Activated CD4-positive, alpha-beta T cell treated with anti-CD3 and anti-CD28 coated beads for 24 hours (primary cell): ENCODE measurements around the gene KCNK2.

Experiments used
- DNase-seq, 2 donors: peaks; one replicate each; pipeline ENCODE4 v3.0.0-alpha.2; 2020; ENCODE audit warnings: low read depth in 2 of 2

KCNK2 gene

DNA sequence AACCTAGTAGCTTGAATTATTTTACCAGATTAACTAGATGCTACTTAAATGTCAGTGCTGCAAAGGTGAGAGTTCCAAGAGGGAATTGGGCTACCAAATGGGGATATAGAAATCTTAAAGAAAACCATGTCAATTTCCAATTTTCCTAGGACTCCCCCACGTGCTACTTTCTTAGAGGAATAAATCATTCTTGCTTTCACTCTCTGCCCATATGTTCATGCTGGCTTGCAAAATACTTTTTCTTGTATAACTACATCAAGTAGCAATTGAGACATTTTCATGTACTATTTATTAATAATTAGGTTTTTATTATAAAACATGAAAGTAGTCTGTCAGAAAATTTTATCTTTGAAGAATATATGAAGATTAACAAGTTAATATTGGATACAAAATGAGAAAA lies 11.8 kb downstream of the KCNK2 start:
- DNase-seq = no peak

DNA sequence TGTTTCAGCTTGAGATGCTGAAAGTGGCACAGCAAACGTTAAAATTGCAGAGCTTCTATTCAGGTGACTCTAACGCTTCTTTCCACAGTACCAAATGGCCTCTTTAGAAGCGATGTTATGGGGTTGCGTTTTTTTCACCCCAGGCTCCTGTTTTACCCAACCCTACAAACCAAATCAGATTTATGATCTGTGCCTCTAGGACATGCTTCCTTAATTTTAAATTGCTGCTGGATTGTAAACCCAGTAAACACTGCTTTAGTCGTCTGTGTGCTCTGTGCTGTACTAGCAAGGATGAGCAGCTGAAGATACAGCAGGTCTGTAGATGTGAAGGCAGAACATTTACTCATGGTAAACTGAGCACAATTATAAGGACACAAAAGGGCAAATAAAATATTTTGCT lies 13.0 kb downstream of the KCNK2 start:
- DNase-seq = no peak

DNA sequence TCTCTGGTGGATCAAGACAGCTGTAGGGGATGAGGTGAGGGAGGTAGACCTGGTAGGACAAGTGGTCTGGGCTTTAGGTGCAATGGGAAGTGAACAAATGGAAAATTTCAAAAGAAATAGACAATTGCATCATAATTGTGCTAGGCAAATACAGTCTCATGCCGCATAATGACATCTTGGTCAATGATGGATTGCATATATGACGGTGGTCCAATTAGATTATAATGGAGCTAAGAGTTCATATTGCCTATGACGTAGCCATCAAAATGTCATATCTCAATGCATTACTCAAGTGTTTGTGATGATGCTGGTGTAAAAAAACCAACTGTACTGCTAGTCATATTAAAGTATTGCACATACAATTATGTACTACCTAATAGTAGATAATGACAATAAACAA lies 19.0 kb downstream of the KCNK2 start:
- no peak for DNase-seq

DNA sequence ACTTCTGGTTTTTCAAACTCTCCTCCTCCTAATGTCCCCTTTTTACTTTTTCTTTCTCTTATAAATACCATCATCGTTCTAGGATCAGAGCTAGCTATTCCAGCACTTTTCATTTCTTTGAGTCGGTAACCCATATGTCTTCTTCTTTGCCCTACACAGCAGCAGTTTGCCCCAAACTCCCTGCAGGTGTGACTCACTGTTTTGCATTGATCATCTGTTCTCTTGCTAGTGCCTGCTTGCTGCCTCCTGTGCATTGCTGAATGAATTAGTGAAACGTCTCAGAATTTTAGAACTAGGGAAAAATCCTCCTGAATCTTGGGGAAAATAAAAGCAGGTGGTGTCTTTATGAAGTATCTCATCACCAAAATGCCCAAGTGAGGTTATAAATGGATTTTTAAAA lies 21.7 kb downstream of the KCNK2 start:
- no peak for DNase-seq

DNA sequence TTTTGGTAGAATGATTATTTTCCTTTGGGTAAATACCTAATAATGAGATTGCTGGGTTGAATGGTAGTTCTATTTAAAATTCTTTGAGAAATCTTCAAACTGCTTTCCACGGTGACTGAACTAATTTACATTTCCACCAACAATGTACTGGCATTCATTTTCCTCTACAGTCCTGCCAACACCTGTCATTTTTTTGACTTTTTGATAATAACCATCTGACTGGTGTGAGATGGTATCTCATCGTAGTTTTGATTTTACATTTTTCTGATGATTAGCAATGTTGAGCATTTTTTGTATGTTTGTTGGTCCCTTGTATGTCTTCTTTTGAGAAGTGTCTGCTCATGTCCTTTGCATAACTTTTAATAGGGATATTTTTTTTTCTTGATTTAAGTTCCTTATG lies 23.5 kb downstream of the KCNK2 start:
- DNase-seq = no peak

DNA sequence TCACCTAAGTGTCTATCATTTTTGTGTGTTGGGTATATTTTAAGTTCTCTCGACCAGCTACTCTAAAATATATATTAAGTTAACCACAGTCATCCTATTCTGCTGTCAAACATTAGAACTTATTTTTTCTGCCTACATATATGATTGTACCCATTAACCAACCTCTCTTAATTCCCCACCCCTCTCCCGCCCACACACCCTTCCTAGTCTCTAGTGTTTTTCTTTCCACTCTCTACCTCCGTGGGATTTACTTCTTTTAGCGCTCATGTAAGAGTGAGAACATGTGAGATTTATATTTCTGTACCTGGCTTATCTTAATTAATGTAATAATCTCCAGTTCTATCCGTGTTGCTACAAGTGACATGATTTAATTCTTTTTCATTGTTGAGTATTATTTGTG lies 26.6 kb downstream of the KCNK2 start:
- DNase-seq = no peak

DNA sequence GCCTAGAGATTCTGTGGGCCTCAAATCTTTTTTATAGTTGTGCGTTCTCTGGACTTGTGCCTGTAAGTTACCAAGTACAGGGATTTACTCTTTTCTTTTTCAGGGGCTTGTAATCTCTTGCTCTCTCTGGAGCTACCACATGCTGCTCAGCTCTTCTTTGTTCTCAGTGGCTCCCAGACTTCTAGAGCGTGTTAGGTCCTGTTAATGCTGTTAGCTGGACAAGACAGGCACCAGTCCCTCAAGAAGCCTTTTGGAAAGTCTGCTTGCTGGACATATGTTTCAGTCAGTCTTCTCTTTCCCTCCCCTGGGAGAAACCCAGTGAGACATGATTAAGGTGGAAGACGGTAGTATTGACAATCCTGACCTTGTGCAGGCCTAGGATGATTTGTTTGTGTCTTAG lies 29.4 kb downstream of the KCNK2 start:
- DNase-seq = no peak

DNA sequence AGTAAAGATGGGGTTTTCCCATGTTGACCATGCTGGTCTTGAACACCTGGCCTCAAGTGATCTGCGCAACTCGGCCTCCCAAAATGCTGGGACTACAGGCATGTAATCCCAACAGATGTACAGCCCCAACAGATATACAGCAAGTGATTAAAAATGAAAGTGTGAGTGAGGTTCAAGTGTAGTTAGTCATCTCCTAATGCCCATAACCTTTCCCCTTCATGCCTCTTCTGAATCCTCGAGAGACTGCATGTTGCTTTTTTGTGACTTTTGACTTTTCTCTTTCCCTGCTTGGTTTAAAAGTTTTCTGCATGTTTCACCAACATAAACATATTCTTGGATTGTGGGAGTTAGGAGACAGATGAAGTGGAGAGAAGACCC lies 31.2 kb downstream of the KCNK2 start:
- no peak for DNase-seq

DNA sequence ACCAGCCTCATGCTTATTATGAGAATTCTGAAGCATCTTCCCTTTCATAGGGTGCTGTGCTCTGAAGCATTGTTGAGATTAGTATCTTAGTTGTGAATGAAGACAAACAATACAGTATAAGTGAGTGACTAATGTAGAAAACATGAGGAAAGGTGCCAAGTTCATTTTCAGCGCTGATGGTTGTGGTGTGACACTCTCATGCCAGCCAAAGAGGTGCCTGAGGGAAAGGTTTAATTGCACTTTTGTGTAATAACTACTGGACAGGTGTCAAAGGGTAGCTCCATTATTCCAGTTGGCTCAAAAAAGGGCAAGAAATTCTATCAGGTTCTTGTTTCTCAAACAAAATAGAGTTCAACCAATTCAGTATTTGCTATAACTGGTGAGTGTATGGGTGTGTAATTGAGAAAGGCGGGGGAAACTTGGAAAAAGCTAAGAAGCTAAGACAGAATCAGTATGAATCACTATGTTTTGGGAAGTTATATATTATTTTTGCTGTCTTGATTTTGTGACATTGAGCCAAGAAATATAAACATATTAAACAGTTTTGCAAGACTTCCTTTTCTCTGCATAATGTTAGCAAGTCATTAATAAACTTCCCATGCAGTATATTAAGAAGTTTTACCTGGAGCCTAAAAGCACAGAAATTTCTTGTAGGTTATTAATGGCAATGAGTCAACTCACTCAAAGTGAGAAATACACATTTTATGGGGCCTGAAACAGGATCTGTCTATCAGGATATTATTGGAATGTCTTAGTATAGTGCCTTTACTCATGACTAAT lies 31.8 kb downstream of the KCNK2 start:
- no peak for DNase-seq

DNA sequence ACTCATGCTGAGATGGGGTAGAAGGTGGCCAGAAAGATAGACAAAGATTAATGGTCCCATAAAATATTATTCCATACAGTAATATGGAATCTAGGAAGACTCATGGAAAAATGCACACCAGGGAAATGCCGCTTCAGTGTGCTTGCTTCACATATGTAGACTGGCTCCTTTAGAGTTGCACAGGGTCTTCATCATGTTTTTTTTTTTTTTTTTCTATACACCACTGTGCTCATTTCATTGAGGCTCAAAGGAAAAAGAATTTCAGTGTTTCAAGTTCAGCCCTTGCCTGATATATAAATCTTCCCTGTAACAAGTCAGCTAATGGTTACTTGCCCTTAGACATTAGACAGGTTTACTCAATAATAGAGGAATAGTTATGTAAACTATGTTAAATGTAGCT lies 33.2 kb downstream of the KCNK2 start:
- no peak for DNase-seq

DNA sequence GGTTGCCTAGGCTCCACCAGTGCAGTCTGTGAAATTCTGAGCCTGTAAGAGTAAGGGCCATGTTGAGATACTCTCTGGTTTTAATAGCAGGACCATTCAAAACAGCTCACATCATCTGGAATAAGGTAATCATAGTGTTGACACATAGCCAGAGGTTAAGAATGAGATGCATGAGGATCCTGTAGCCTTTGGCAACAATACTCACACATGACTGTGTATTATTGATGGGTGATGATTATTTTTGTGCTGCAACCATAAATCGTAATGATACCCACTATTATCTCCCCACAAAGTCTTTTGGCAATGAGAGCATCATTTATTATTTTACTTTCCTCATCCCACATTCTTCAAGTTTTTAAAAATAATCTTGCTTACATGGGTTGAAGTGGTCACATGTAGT lies 35.5 kb downstream of the KCNK2 start:
- DNase-seq = no peak

DNA sequence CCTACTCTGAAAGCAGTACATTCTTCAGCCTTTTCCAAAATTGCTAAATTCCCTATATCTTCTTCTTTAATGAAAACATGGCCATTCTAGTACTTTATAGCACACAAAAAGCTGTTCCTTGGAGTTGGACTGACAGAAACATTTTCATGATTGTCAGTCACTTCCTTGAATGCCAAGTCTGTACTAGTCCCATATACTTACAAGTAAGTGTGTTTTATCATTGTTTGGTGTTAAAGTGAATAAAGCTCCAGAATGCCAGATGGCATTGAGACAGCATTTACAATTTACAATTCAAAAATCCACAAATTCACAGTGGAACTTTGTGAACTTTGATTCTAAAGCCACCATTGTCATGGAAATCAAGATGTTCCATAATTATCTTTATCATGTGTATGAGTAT lies 36.5 kb downstream of the KCNK2 start:
- DNase-seq = no peak

DNA sequence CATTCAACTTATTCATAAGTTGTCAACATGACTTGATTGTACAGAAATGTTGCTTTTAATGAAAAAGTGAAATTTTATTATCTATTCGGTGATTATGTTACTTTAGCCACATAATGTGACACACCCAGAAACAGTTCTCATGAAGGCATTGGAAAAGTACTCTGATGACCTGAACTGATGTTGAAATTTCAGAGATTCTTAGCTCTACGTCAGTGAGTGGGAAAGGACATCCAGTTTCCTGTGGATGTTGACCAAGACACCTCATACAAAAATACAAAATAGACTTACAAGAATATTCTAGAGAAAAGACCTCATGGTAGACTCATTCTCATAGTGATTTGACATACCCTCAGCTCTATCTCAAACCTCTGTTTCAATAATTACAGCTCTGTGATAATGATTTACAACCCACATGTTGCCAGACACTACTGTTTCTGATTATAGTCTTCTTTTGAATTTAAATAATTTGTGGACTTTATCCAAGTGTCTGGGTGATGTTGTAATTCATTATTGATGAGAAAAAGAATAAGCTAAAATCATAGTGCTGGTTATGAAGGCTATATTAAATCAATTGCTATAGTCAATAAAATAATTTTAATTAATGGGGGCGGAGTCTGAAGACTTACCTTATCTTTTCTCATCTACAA lies 37.3 kb downstream of the KCNK2 start:
- no peak for DNase-seq

DNA sequence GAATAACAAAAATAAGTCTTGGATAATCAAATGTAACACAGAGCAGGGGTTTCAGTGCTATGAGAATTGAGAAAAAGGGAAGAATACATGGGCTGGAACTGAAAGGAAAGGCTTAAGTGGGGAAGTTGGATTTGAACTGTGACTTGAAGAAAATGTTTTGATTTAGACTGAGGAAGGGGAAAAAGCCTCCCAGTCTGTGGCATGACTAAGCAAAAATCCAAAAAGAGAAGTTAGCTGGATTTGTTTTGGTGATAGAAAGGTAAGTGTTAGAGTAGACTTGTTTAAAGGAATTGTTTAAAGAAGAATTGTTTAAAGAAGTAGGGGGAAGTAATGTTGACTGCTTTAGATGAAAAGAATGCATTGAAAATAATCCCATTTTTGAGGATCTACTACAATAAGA lies 46.0 kb downstream of the KCNK2 start:
- no peak for DNase-seq

DNA sequence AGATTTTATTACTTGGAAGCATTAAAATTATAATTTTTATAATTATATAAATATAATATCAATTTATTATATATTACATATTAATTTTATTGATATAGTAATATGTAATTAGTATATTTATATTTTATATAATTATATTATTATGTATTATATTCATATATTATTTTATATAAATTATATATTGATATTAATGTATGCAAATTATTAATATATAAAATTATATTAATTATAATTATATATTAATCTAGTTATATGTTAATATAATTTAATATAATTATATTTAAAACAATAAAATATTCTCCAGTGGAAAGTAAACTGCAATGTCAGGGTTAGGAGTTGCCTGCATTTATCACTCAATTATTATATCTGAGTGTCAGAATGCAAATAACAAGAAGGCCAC lies 48.8 kb downstream of the KCNK2 start:
- no peak for DNase-seq

DNA sequence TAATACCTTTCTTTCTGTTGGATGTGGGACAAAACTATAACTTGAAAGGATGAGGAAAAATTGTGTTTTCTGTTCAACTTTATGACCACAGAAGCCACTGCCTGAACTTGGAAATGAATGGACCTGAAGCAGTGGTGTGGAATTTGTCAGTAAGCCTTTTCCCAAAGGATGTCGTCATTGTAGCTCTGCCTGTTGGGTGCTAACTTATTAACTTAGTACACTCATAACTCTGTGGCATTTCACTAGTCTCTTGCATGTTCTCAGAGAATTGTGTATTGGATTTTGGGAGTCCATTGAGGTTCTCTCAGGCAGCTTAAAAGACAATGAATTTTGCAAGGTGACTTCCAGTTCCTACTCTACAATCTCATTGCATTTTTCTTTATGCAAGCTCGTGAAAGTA lies 49.6 kb downstream of the KCNK2 start:
- DNase-seq = no peak

DNA sequence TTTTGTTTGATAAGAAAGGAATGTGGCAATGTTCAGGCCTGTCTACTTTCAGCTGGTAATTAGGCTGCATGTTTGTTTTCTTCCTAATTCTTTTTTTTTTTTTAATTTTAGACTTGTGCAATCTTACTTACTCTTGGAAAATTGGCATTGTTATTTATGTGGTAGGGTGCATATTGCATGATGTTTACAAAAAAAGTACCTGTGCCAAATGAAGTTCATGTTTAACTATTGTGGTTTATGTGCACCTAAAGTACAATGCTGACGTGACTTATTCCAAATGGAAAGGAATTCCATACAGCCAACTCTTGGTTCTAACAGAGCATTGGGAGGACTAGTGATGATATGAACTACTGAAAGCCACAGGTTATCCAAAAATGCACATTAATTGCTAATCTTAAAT lies 51.0 kb downstream of the KCNK2 start:
- DNase-seq = no peak

DNA sequence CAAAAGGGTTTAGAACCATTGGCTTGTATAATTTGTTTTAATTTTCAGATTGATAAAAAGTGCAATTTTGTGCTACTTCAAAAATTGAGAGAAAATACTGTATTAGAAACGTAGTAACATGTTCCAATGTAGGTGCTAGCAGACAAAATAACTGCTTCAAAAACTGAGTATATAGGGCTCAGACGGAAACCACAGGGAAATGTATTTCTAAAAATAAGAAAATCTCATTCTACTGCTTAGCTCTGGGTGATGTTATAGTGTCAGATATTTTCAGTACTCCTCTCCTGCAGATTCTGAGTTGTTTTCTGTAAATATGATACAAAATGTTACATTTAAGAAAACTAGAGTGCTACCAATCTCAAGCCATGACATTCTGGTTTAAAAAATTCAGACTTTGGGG lies 55.4 kb downstream of the KCNK2 start:
- DNase-seq = no peak

DNA sequence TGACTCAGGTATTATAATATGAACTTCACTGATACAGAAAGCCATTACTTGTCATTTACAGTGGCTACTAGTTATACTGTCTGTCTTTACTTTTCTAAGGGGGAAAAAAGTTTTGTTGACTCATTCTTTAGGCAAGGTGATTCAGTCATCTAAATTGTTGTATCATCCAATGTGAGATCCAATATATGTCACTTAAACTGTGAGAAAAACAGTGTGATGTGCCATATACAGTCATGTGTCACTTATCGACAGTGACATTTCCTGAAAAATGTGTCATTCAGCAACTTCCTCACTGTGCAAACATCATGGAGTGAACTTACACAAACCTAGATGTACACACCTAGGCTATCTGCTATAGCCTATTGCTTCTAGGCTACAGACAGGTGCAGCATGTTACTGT lies 57.6 kb downstream of the KCNK2 start:
- no peak for DNase-seq

DNA sequence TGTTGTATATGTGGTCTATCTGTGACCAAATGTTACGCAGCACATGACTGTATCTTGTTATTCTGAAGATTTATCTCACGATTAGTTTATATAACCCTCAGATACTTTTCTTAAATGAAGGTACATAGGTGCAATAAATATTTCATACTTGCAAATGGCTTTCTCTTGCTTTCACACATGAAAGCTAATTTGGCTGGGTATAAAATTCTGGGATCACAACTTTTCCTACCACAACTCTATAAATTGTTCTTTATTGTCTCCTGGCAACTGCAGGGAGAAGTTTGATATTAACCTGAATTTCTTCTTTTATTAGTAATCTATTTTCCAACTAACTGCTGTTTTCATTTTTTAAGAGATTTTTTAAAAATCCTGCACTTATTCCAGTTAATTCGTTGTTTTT lies 58.9 kb downstream of the KCNK2 start:
- DNase-seq = no peak

DNA sequence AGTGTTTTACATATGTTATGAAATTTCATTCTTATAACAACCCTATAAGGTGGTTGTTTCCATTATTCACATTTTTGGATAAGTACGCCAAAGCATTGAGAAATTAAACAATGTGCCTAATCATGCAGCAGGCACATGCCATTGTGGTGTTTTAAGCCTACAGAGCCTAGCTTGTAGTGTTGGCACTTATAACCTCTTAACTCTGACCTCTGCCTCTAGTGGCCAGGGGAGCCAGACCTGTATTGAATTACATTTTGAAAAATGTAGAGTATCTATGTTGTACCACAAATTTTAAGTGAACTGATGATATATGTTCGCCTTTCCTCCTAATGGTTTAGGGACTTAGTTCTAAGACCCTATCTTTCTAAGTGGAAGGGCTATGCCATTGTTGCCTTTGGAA lies 61.0 kb downstream of the KCNK2 start:
- no peak for DNase-seq

DNA sequence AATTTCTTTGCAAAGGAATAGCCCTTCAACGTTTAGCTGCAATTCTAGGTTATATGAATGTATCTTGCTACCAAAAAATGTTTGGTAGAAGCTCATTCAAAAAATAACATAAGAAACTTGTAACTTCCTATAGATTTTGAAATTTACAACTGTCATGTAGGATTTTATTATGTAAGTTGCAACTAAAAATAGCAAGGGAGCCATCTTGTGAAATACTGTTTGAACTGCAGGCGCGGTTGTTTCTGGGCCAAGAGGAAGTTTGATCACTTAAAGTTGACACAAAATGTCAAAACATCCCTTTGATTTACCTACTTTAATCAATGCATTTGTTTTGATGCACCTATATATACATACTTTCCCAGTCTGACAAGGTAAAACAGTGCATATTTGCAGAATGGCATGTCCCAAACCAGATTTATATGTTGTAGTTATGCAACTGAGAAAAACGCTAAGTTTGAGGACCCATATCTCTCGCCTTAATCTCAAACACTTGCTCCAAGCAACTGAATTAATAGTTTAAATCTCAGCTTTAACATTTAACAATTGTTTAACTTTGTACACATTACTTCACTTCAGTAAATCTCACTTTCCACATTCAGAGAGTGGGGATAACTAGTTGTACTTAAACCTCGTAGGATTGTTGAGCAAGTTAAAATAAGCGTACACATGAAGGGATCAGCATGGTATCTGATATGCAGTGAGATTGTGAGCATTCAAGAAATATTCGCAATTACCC lies 63.9 kb downstream of the KCNK2 start:
- DNase-seq = no peak

DNA sequence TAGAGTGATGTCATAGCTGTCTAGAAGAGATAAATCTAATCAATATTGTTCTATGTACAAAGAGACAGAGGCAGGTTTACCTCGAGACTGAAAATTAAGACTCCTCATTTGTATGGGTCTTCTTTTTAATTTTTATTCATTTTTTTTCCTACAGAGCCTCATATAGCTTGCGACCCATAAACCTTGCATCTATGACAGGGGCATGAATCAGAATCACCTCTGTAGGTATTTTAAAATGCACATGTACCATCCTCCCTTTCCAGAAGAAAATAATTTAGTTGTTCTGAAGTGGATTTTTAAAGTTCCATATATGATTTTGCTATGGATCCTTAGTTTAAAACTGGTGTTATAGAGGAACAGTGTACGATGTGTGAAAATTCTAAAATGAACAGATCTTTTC lies 64.5 kb downstream of the KCNK2 start:
- no peak for DNase-seq
